IMR-90 (cell line): ENCODE data around the gene TAF9.

Experiments used
- BHLHE40 ChIP-seq: fragments of 150-350 bp; IDR thresholded peaks from 2 replicates; pipeline ENCODE4 v1.6.1; 2016; ENCODE audit warnings: mild to moderate bottlenecking, low read depth, low read length
- CEBPB ChIP-seq: IDR thresholded peaks from 2 replicates; pipeline ENCODE4 v1.6.1; 2012; ENCODE audit warnings: low read depth, low read length, improper control_type of control experiment
- ELK1 ChIP-seq: fragments of 150-350 bp; IDR thresholded peaks from 2 replicates; pipeline ENCODE4 v1.6.1; 2016; ENCODE audit warnings: low read depth, mild to moderate bottlenecking, low read length, moderate library complexity, borderline replicate concordance
- FOS ChIP-seq: fragments of 150-350 bp; IDR thresholded peaks from 2 replicates; pipeline ENCODE4 v1.6.1; 2016; ENCODE audit warnings: low read depth, low read length
- MAFK ChIP-seq: IDR thresholded peaks from 2 replicates; pipeline ENCODE4 v1.6.1; 2012; ENCODE audit warnings: low read depth, low read length, improper control_type of control experiment
- MAZ ChIP-seq: IDR thresholded peaks from 2 replicates; pipeline ENCODE4 v1.6.1; 2012; ENCODE audit warnings: low read depth, mild to moderate bottlenecking, low read length, improper control_type of control experiment, moderate library complexity, borderline replicate concordance
- MXI1 ChIP-seq: IDR thresholded peaks from 2 replicates; pipeline ENCODE4 v1.6.1; 2012; ENCODE audit warnings: low read depth, mild to moderate bottlenecking, low read length, moderate library complexity, borderline replicate concordance
- NFE2L2 ChIP-seq: fragments of 150-350 bp; IDR thresholded peaks from 2 replicates; pipeline ENCODE4 v1.6.1; 2016; ENCODE audit warnings: low read depth, mild to moderate bottlenecking, low read length
- POLR2A ChIP-seq: IDR thresholded peaks from 2 replicates; pipeline ENCODE4 v1.6.1; 2012; ENCODE audit warnings: mild to moderate bottlenecking, low read depth, low read length
- RCOR1 ChIP-seq: IDR thresholded peaks from 2 replicates; pipeline ENCODE4 v1.6.1; 2012; ENCODE audit warnings: mild to moderate bottlenecking, low read length, improper control_type of control experiment; ENCODE audit not compliant: insufficient replicate concordance
- RFX5 ChIP-seq: IDR thresholded peaks from 2 replicates; pipeline ENCODE4 v1.8.0; 2012; ENCODE audit warnings: low read depth, mild to moderate bottlenecking, low read length, moderate library complexity
- SMC3 ChIP-seq: fragments of 150-350 bp; IDR thresholded peaks from 2 replicates; pipeline ENCODE4 v1.6.1; 2016; ENCODE audit warnings: low read depth, mild to moderate bottlenecking, antibody characterized with exemption, low read length, moderate library complexity
- USF2 ChIP-seq: fragments of 150-350 bp; IDR thresholded peaks from 2 replicates; pipeline ENCODE4 v1.6.1; 2017; ENCODE audit warnings: mild to moderate bottlenecking, antibody characterized with exemption, low read length, low read depth
- TF ChIP-seq, protein P1 (sequence below): conservative IDR thresholded peaks from 2 replicates; pipeline ENCODE4 v1.5.1; 2012; ENCODE audit warnings: mild to moderate bottlenecking, low read depth, low read length, improper control_type of control experiment

GRCh38 chr5:69331528-69332445 lies 37.5 kb downstream of the TAF9 start:
- TF ChIP-seq MXI1 (no peak), POLR2A (no peak), CEBPB (no peak), FOS (no peak), RCOR1 (no peak), SMC3 (no peak), USF2 (no peak), MAFK (no peak), RFX5 (no peak), MAZ (no peak), ELK1 (no peak), BHLHE40 (no peak), NFE2L2 (no peak)
- TF ChIP-seq, protein P1, sequence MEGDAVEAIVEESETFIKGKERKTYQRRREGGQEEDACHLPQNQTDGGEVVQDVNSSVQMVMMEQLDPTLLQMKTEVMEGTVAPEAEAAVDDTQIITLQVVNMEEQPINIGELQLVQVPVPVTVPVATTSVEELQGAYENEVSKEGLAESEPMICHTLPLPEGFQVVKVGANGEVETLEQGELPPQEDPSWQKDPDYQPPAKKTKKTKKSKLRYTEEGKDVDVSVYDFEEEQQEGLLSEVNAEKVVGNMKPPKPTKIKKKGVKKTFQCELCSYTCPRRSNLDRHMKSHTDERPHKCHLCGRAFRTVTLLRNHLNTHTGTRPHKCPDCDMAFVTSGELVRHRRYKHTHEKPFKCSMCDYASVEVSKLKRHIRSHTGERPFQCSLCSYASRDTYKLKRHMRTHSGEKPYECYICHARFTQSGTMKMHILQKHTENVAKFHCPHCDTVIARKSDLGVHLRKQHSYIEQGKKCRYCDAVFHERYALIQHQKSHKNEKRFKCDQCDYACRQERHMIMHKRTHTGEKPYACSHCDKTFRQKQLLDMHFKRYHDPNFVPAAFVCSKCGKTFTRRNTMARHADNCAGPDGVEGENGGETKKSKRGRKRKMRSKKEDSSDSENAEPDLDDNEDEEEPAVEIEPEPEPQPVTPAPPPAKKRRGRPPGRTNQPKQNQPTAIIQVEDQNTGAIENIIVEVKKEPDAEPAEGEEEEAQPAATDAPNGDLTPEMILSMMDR = no peak
